HepG2 (cell line): Measurements from ENCODE around the gene C5AR2.
"Not testable (repeated sequence)": the region's sequence is repeated elsewhere in the genome, so short reads cannot be mapped to it uniquely, and the experiment has no call there.

ENCODE experiments used
- EZH2 ChIP-seq: conservative IDR thresholded peaks from 2 replicates; pipeline ENCODE4 v1.6.1; 2012; ENCODE audit warnings: mild to moderate bottlenecking, low read depth, low read length, moderate library complexity
- FOXA3 ChIP-seq: IDR thresholded peaks from 2 replicates; pipeline ENCODE4 v1.6.1; 2016; ENCODE audit warnings: missing genetic modification reagents, missing compliant biosample characterization
- FOXK1 ChIP-seq: sonication (generic); formaldehyde crosslinking; IDR thresholded peaks from 2 replicates; pipeline ENCODE4 v1.4.0; 2020; ENCODE audit warnings: low read depth, missing genetic modification reagents, borderline replicate concordance
- MBNL3 ChIP-seq: fragments of 250-450 bp; sonication (Bioruptor Pico); conservative IDR thresholded peaks from 2 replicates; pipeline ENCODE4 v1.8.0; 2022; ENCODE audit warnings: mild to moderate bottlenecking, inconsistent platforms
- MEF2D ChIP-seq: sonication (generic); formaldehyde crosslinking; IDR thresholded peaks from 2 replicates; pipeline ENCODE4 v1.5.1; 2020; ENCODE audit warnings: mild to moderate bottlenecking, missing genetic modification reagents
- REPIN1 ChIP-seq: sonication (generic); formaldehyde crosslinking; IDR thresholded peaks from 2 replicates; pipeline ENCODE4 v1.8.0; 2022; ENCODE audit warnings: missing genetic modification reagents, low read depth, mild to moderate bottlenecking, borderline replicate concordance
- ZNF10 ChIP-seq: sonication (generic); formaldehyde crosslinking; IDR thresholded peaks from 2 replicates; pipeline ENCODE4 v1.4.0; 2020; ENCODE audit warnings: mild to moderate bottlenecking, low read depth, missing genetic modification reagents, borderline replicate concordance
- ZNF24 ChIP-seq: fragments of 450-650 bp; IDR thresholded peaks from 2 replicates; pipeline ENCODE4 v1.6.1; 2017; ENCODE audit warnings: antibody characterized with exemption, mild to moderate bottlenecking
- ZNF501 ChIP-seq: sonication (generic); formaldehyde crosslinking; IDR thresholded peaks from 2 replicates; pipeline ENCODE4 v1.5.1; 2020; ENCODE audit warnings: mild to moderate bottlenecking, moderate library complexity, missing genetic modification reagents
- ZNF713 ChIP-seq: sonication (generic); formaldehyde crosslinking; IDR thresholded peaks from 2 replicates; pipeline ENCODE4 v1.4.0; 2020; ENCODE audit warnings: mild to moderate bottlenecking, missing genetic modification reagents
- ZNF891 ChIP-seq: sonication (generic); formaldehyde crosslinking; IDR thresholded peaks from 2 replicates; pipeline ENCODE4 v1.5.0; 2020; ENCODE audit warnings: mild to moderate bottlenecking, missing genetic modification reagents
- TF ChIP-seq, protein P1 (sequence below): sonication (generic); formaldehyde crosslinking; IDR thresholded peaks from 2 replicates; pipeline ENCODE4 v1.5.0; 2020; ENCODE audit warnings: missing genetic modification reagents

DNA sequence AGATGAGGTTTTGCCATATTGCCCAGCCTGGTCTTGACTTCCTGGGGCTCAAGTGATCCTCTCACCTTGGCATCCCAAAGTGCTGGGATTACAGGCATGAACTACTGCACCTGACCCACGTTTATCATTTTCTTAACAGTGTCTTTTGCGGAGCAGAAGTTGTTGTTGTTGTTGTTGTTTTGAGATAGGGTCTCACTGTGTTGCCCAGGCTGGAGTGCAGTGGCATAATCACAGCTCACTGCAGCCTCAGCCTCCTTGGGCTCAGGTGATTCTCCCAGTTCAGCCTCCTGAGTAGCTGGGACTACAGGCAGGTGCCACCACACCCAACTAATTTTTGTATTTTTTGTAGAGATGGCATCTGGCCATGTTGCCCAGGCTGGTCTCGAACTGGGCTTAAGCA, 55.6 kb downstream of the C5AR2 start:
- not testable (repeated sequence) for TF ChIP-seq ZNF501 (CRISPR knock-in tag); FOXK1 (CRISPR knock-in tag); MEF2D (CRISPR knock-in tag); ZNF10; ZNF891; EZH2; ZNF24; FOXA3; ZNF713 (CRISPR knock-in tag); REPIN1 (CRISPR knock-in tag); MBNL3 (CRISPR knock-in tag)
- TF ChIP-seq, protein P1, sequence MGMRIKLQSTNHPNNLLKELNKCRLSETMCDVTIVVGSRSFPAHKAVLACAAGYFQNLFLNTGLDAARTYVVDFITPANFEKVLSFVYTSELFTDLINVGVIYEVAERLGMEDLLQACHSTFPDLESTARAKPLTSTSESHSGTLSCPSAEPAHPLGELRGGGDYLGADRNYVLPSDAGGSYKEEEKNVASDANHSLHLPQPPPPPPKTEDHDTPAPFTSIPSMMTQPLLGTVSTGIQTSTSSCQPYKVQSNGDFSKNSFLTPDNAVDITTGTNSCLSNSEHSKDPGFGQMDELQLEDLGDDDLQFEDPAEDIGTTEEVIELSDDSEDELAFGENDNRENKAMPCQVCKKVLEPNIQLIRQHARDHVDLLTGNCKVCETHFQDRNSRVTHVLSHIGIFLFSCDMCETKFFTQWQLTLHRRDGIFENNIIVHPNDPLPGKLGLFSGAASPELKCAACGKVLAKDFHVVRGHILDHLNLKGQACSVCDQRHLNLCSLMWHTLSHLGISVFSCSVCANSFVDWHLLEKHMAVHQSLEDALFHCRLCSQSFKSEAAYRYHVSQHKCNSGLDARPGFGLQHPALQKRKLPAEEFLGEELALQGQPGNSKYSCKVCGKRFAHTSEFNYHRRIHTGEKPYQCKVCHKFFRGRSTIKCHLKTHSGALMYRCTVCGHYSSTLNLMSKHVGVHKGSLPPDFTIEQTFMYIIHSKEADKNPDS (CRISPR knock-in tag): not testable (repeated sequence)
